OCI-LY3 (cell line): Measurements from ENCODE around the gene C5.

Experiments used
- CTCF ChIP-seq: fragments of 200-600, 300-600 bp; sonication (generic); IDR thresholded peaks from 2 replicates; pipeline ENCODE4 v1.5.1; 2014; ENCODE audit warnings: antibody characterized with exemption, low read length, low read depth
- EZH2phosphoT487 ChIP-seq: fragments of 200-600 bp; shearing (Covaris generic); IDR thresholded peaks from 2 replicates; pipeline ENCODE4 v1.6.1; 2018; ENCODE audit warnings: antibody characterized with exemption, mixed run types, low read depth

GRCh38 chr9:121098567-121099198 lies 48.6 kb upstream of the C5 start:
- no peak for TF ChIP-seq CTCF
- TF ChIP-seq EZH2phosphoT487 = no peak
